ENCODE results near the gene KAZN.

The KAZN gene

GRCh38 chr1:14888374-14888773 is 289.9 kb downstream of the KAZN start:
- no peak for DNase-seq (ENCODE audit: low read depth)

GRCh38 chr1:14889825-14890440 is 291.4 kb downstream of the KAZN start:
- no peak for DNase-seq (ENCODE audit: low read depth)

- DNase-seq (ENCODE audit: low read depth): no peak
These were observed 293.5 kb downstream of the KAZN start for GRCh38 chr1:14891991-14892390.

GRCh38 chr1:14894811-14895560 is 296.5 kb downstream of the KAZN start:
- no peak for DNase-seq (ENCODE audit: low read depth)

GRCh38 chr1:14895727-14896126 is 297.2 kb downstream of the KAZN start:
- no peak for DNase-seq (ENCODE audit: low read depth)

- no peak for DNase-seq (ENCODE audit: low read depth)
These were observed 298.0 kb downstream of the KAZN start for GRCh38 chr1:14896381-14897079.

GRCh38 chr1:14897080-14897449 is 298.6 kb downstream of the KAZN start:
- DNase-seq (ENCODE audit: low read depth): no peak

GRCh38 chr1:14897547-14897946 is 299.1 kb downstream of the KAZN start:
- DNase-seq (ENCODE audit: low read depth): no peak

- DNase-seq (ENCODE audit: low read depth): no peak
These were observed 299.6 kb downstream of the KAZN start for GRCh38 chr1:14897997-14898645.

GRCh38 chr1:14899686-14900085 is 301.2 kb downstream of the KAZN start:
- no peak for DNase-seq (ENCODE audit: low read depth)

GRCh38 chr1:14901371-14901954 is 303.0 kb downstream of the KAZN start:
- DNase-seq (ENCODE audit: low read depth): no peak

GRCh38 chr1:14903922-14904321 is 305.4 kb downstream of the KAZN start:
- DNase-seq (ENCODE audit: low read depth): no peak

- no peak for DNase-seq (ENCODE audit: low read depth)
These were observed 308.2 kb downstream of the KAZN start for GRCh38 chr1:14906665-14907064.

GRCh38 chr1:14907416-14907815 is 308.9 kb downstream of the KAZN start:
- DNase-seq (ENCODE audit: low read depth): no peak

- DNase-seq (ENCODE audit: low read depth): no peak
These were observed 310.8 kb downstream of the KAZN start for GRCh38 chr1:14909273-14909672.

- DNase-seq (ENCODE audit: low read depth): no peak
These were observed 311.5 kb downstream of the KAZN start for GRCh38 chr1:14909920-14910460.

GRCh38 chr1:14910984-14911721 is 312.7 kb downstream of the KAZN start:
- no peak for DNase-seq (ENCODE audit: low read depth)

GRCh38 chr1:14912839-14913481 is 314.5 kb downstream of the KAZN start:
- DNase-seq (ENCODE audit: low read depth): no peak

GRCh38 chr1:14913482-14914177 is 315.1 kb downstream of the KAZN start:
- DNase-seq (ENCODE audit: low read depth): no peak

GRCh38 chr1:14914351-14914988 is 316.0 kb downstream of the KAZN start:
- no peak for DNase-seq (ENCODE audit: low read depth)

Data from stimulated activated CD8-positive, alpha-beta memory T cell treated with anti-CD3 and anti-CD28 coated beads, Interleukin-12 subunit alpha, Interleukin-12 subunit beta, amount 100 ng/mL, for 4 hours (primary cell).